Immature natural killer cell (primary cell): ENCODE results near the gene COQ2. TPM values are rescaled to one million over a fixed set of nuclear protein-coding genes. Genes with fewer than 3 reads are reported as not detected.
A peak's percentile ranks its signal among the peaks of the same experiment; 100 is the strongest.
"Not testable (repeated sequence)": the region's sequence is repeated elsewhere in the genome, so short reads cannot be mapped to it uniquely, and the experiment has no call there.

Experiments
- DNase-seq, 3 donors: peaks; one replicate each; pipeline ENCODE4 v3.0.0; 2022; ENCODE audit warnings: mixed read lengths in 1 of 3
- H3K27ac Mint-ChIP-seq, 6 donors: one replicate each; pipeline ENCODE4 v1.8.0; 2020; ENCODE audit warnings: mixed read lengths in 6 of 6, mild to moderate bottlenecking in 5 of 6, inconsistent platforms in 4 of 6, moderate library complexity in 3 of 6
- H3K27me3 Mint-ChIP-seq, 3 donors: one replicate each; pipeline ENCODE4 v1.8.0; 2020 to 2021; ENCODE audit warnings: low read depth in 3 of 3, mild to moderate bottlenecking in 3 of 3, mixed read lengths in 3 of 3, moderate library complexity in 3 of 3, inconsistent platforms in 1 of 3
- H3K36me3 Mint-ChIP-seq, 3 donors: one replicate each; pipeline ENCODE4 v1.8.0; 2020; ENCODE audit warnings: mixed read lengths in 3 of 3, inconsistent platforms in 2 of 3, mild to moderate bottlenecking in 2 of 3
- H3K4me1 Mint-ChIP-seq, 2 donors: one replicate each; pipeline ENCODE4 v1.8.0; 2020; ENCODE audit warnings: inconsistent platforms in 2 of 2, mild to moderate bottlenecking in 2 of 2, mixed read lengths in 2 of 2, moderate library complexity in 1 of 2
- H3K4me3 Mint-ChIP-seq, 5 donors: one replicate each; pipeline ENCODE4 v1.8.0; 2020; ENCODE audit warnings: mild to moderate bottlenecking in 5 of 5, mixed read lengths in 5 of 5, inconsistent platforms in 3 of 5, moderate library complexity in 3 of 5
- H3K9me3 Mint-ChIP-seq, 6 donors: one replicate each; pipeline ENCODE4 v1.8.0; 2020; ENCODE audit warnings: mild to moderate bottlenecking in 6 of 6, mixed read lengths in 6 of 6, inconsistent platforms in 4 of 6, moderate library complexity in 3 of 6
- polyA plus RNA-seq, 3 donors: library from polyadenylated mRNA; unstranded; fragments of 300-500 nt; fragmentation: Illumina TruSeq; gene quantifications; one replicate each; pipeline ENCODE4 v1.2.3, GENCODE V29; 2021

The COQ2 gene
- polyA plus RNA-seq, 3 donors from 2014 or later: 5.8 to 7.8 (median 7.5) TPM

DNA sequence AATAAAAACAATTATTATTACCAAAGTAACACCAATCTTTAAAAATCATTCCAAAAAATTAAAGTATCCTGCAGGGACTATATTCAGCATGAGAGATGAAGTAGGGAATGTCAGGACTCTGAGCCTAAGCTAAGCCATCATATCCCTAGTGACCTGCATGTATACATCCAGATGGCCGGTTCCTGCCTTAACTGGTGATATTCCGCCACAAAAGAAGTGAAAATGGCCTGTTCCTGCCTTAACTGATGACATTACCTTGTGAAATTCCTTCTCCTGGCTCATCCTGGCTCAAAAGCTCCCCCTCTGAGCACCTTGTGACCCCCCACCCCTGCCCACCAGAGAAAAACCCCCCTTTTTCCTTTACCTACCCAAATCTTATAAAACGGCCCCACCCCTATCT is 50.2 kb downstream of the COQ2 start:
- not testable (repeated sequence) for H3K9me3 Mint-ChIP-seq, H3K27ac Mint-ChIP-seq, DNase-seq, H3K27me3 Mint-ChIP-seq
- Mint-ChIP-seq H3K4me1 (peaks cover 56 to 70% of the 10 kb centered on the region in 2 donors), H3K4me3 (peak overlapping the region in 2 of 5 donors; percentile 11 to 69), H3K36me3 (peaks cover 0 to 22% (median 0%) of the 10 kb centered on the region in 3 donors)

DNA sequence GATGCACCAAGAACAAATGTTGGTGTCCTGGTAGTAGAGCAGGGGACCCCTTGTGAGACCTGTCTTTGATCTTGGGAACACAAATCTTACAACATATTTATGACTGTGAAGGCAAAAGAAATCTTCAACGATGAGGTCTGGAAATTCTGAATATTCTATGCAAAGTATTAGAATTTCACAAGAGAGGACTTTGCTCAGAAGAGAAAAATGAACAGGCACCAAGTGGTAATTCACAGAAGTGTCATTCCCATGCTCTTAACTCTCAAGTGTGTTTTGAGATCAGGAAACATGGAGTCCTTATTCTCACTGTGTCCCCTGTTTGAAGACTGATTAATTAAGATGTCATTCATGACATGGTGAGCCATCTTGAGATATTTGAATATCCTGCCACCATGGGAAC is 52.5 kb downstream of the COQ2 start:
- no peak for DNase-seq
- Mint-ChIP-seq H3K27me3 (peaks cover 0 to 6% (median 4%) of the 10 kb centered on the region in 3 donors), H3K4me1 (peaks cover 56 to 69% of the 10 kb centered on the region in 2 donors), H3K4me3 (peak overlapping the region; percentile 40 to 75 (median 66)), H3K27ac (peak overlapping the region; percentile 55 to 86 (median 80)), H3K9me3 (no peaks in the 10 kb centered on the region), H3K36me3 (peaks cover 0 to 26% (median 0%) of the 10 kb centered on the region in 3 donors)

DNA sequence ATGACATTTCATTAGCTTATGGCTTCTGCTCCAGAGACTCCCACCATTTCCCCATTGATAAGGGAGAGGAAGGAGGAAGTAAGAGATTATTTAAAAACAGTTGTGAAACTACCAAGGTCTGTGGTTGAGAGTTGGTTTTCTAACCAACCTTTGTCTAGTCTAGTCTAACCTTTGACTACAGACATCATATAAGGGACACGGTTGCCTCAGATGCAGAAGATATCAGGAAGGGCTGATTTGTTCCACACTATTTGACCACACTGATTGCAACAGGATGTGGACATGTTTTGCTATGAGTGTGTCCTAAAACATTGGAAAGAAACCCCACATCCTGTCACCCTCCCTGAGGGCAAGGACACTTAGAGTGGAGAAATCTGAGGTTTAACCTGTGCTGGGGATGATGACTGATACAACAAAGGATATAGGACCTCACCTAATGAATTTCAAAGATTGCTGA is 53.0 kb downstream of the COQ2 start:
- Mint-ChIP-seq H3K4me1 (peaks cover 58 to 69% of the 10 kb centered on the region in 2 donors), H3K27me3 (peaks cover 2 to 7% (median 6%) of the 10 kb centered on the region in 3 donors), H3K27ac (peak overlapping the region; percentile 55 to 86 (median 80)), H3K36me3 (peaks cover 0 to 26% (median 4%) of the 10 kb centered on the region in 3 donors), H3K4me3 (peak overlapping the region; percentile 40 to 75 (median 66)), H3K9me3 (no peaks in the 10 kb centered on the region)
- DNase-seq: peak; percentile 62 to 67 (median 63)

DNA sequence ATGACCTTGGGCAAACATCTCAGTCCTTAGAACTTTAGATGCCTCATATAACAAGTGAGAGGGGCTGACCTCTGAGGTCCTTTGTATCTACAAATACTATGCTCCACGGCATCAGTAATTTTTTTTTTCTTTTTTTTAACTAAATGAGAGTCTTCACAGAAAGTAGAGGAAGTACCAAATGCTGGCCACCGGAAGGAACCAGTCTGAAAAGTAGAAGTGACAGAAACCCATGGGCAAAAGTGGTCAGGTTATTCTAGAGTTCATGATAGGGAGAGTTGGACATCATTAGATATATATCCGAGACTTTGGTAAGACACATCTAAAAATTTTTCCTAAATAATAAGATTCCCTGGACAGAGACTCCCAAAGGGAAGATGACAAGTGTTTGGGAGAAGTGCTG is 53.7 kb downstream of the COQ2 start:
- Mint-ChIP-seq H3K4me3 (peak overlapping the region; percentile 40 to 75 (median 66)), H3K9me3 (no peaks in the 10 kb centered on the region), H3K27me3 (peaks cover 3 to 7% (median 6%) of the 10 kb centered on the region in 3 donors), H3K36me3 (peaks cover 0 to 23% (median 5%) of the 10 kb centered on the region in 3 donors), H3K27ac (peak overlapping the region; percentile 55 to 86 (median 76)), H3K4me1 (peaks cover 52 to 68% of the 10 kb centered on the region in 2 donors)
- DNase-seq: peak in 2 of 3 donors; percentile 27 to 38

DNA sequence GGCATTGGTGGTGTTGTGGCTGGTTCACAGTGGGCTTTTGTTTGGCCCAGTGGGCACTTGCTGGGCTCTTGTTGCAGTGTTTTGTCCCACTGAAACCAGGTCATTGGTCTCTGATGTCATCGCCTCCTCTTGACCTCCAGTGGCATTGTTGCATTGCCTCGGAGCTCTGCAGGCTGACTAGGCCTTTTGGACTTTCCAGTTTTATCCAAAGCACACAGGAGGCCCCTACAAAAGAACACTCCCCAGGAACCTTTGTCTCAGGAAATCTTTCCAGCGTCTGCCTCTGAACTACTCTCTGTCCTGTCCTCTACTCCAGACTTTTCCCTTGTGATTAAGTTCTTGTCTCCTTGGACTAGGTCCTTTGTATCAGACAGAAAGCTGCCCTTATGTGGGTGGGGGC is 54.8 kb downstream of the COQ2 start:
- Mint-ChIP-seq H3K9me3 (no peaks in the 10 kb centered on the region), H3K4me3 (peak overlapping the region in 2 of 5 donors; percentile 27 to 35), H3K27ac (no peak overlapping the region), H3K4me1 (peaks cover 44 to 66% of the 10 kb centered on the region in 2 donors), H3K36me3 (peaks cover 0 to 15% (median 9%) of the 10 kb centered on the region in 3 donors), H3K27me3 (peaks cover 3 to 6% (median 3%) of the 10 kb centered on the region in 3 donors)
- DNase-seq: no peak

DNA sequence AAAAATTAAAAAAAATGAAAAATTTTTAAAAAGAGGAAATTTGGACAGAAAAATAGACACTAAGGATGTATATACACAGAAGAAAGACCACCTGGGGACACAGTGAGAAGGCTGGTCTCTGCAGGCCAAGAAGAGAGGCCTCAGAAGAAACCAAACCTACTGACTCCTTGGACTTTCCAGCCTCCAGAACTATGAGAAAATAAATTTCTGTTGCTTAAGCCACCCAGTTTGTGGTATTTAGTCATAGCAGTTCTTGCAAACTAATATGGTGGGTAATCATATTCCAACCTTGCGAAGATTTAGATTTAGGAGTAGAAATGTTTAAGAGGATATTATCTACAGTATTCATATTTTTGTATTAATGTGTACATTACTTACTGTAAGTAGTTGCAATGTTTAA is 56.4 kb downstream of the COQ2 start:
- Mint-ChIP-seq H3K36me3 (peaks cover 0 to 15% (median 9%) of the 10 kb centered on the region in 3 donors), H3K27me3 (peaks cover 3 to 6% (median 3%) of the 10 kb centered on the region in 3 donors), H3K27ac (no peak overlapping the region), H3K4me3 (no peak overlapping the region), H3K9me3 (peaks cover 0 to under 1% (median 0%) of the 10 kb centered on the region in 6 donors), H3K4me1 (peaks cover 44 to 75% of the 10 kb centered on the region in 2 donors)
- DNase-seq: no peak

DNA sequence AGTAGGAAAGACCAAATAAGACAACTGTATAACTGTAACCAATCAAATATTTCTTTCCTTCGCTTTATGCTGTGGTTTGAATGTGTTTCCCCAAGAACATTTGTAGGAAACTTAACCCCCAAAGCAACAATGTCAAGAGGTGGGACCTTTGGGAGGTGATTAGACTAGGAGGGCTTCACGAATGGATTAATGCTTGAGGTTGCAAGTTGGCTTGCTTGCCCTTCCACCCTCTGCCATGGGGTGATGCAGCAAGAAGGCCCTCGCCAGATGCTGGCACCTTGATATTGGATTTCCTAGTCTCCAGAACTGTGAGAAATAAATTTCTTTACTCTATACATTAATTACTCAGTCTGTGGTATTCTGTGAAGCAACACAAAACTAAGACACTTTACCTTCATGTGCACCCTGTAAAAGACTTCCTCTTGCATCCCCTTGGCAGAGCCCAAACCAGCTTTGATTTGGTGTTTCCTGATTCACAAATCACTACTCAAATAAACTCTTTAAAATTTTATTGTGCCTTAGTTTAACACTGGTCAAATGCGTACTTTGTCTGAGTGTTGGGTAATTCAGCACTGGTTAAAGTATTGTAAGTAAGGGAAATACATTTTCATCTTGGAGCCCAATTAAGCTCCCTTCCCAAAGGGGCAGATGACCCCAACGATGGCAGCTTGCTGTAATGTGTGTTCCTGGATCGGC is 59.9 kb downstream of the COQ2 start:
- Mint-ChIP-seq H3K9me3 (peaks cover 0 to 2% (median 0%) of the 10 kb centered on the region in 6 donors), H3K4me3 (peak overlapping the region in 3 of 5 donors; percentile 10 to 27 (median 21)), H3K27me3 (peaks cover 0 to 3% (median 3%) of the 10 kb centered on the region in 3 donors), H3K27ac (peak overlapping the region in 2 of 6 donors; percentile 6 to 24), H3K4me1 (peaks cover 48 to 75% of the 10 kb centered on the region in 2 donors), H3K36me3 (peaks cover 0 to 9% (median 7%) of the 10 kb centered on the region in 3 donors)
- DNase-seq: no peak

DNA sequence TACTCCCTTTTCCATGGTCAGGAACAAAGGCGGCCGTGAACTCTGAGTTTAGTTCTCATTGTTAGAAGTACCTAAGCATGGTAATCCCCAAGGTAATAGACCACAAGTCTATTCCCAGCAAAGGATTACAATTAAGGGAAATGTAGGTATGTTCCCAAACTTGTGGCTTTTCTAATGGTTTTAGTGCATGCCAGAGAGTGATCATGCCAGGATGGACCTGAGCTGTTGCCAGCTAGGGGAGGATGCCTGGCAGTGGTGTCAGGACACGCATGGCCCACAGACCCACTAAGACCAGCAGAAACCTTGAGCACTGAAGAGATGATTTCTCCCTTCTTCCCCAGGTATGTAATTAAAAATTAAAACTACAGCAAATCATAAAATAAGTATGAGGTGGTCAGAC is 60.8 kb downstream of the COQ2 start:
- H3K9me3 Mint-ChIP-seq: peaks cover 0 to 2% (median 0%) of the 10 kb centered on the region in 6 donors
- peaks cover 56 to 81% of the 10 kb centered on the region in 2 donors for H3K4me1 Mint-ChIP-seq
- H3K4me3 Mint-ChIP-seq: peak overlapping the region in 1 of 5 donors; percentile 27
- no peak for DNase-seq
- H3K27ac Mint-ChIP-seq: no peak overlapping the region
- peaks cover 0 to 9% (median 3%) of the 10 kb centered on the region in 3 donors for H3K36me3 Mint-ChIP-seq
- H3K27me3 Mint-ChIP-seq: peaks cover 0 to 3% (median 3%) of the 10 kb centered on the region in 3 donors

DNA sequence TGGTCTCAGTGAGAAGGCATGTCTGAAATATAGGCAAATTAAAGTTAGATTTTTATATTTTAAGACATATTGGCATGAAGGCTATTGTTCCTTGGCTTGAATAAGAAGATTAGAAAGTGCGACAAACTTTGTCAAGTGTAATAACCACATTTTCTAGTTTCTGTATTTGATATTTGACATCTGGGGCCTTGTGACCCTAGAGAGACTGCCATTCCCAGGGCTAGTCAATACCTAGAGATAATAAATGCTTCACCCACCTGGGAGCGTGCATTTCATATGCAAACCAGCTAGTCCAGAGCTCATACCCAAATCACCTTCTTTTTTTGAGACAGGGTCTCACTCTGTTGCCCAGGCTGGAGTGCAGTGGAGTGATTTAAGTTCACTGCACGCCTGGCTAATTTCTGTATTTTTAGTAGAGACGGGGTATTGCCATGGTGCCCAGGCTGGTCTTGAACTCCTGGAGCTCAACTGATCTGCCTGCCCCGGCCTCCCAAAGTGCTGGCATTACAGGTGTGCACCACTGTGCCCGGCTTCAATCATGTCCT is 62.6 kb downstream of the COQ2 start:
- Mint-ChIP-seq H3K36me3 (peaks cover 0 to 8% (median 0%) of the 10 kb centered on the region in 3 donors), H3K4me3 (peak overlapping the region; percentile 22 to 68 (median 39)), H3K27ac (peak overlapping the region; percentile 61 to 88 (median 80)), H3K27me3 (peaks cover 5 to 8% (median 6%) of the 10 kb centered on the region in 3 donors), H3K9me3 (peaks cover 0 to 2% (median 0%) of the 10 kb centered on the region in 6 donors), H3K4me1 (peaks cover 74 to 96% of the 10 kb centered on the region in 2 donors)
- no peak for DNase-seq

DNA sequence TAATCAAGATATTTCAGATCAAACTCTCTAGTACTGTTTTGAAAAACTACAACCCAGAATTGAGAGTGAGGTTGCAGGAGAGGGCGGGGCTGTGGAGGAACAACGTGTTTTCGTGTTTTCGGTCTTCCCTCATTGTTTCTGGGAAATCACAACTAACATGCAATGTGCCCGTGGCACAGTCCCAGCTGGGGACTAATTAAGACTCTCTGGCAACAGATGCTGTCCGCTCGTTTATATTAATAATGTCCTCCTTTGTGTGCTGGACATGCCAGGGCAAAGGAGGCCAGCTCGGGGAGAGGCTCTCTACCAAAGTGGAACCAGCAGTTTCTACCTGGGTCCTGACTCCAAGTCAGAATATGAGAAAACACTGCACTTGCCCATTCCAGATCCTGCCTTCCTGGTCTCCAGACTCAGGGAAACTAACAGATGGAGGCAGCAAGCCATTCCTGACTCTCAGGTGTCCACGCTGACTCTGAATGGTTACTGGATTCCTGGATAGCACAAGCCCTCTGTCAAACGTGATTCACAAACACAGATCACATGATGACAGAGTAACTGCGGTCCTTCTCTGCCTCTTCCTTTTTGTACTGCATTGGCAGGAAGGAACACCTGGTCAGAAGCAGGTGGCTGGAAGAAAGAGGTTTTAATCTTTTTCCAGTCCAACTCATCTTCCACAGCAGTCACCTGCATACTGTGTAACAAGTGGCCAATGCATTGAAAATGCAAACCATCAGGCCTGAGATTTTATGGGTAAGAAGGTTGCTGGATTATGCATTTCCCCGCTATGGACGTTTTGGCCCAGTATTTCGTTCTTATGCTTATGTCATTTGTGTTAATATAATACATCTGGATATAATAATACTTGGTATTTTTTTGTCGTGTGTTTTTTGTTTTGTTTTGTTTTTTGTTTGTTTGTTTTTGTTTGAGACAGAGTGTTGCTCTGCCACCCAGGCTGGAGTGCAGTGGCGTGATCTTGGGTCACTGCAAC is 65.0 kb downstream of the COQ2 start:
- H3K27ac Mint-ChIP-seq: peak overlapping the region; percentile 85 to 98 (median 93)
- peaks cover 0 to 2% (median 0%) of the 10 kb centered on the region in 6 donors for H3K9me3 Mint-ChIP-seq
- DNase-seq: peak in 1 of 3 donors; percentile 19
- H3K4me1 Mint-ChIP-seq: peaks cover 89 to 100% of the 10 kb centered on the region in 2 donors
- H3K36me3 Mint-ChIP-seq: no peaks in the 10 kb centered on the region
- peaks cover 3 to 7% (median 5%) of the 10 kb centered on the region in 3 donors for H3K27me3 Mint-ChIP-seq
- peak overlapping the region; percentile 22 to 78 (median 64) for H3K4me3 Mint-ChIP-seq

DNA sequence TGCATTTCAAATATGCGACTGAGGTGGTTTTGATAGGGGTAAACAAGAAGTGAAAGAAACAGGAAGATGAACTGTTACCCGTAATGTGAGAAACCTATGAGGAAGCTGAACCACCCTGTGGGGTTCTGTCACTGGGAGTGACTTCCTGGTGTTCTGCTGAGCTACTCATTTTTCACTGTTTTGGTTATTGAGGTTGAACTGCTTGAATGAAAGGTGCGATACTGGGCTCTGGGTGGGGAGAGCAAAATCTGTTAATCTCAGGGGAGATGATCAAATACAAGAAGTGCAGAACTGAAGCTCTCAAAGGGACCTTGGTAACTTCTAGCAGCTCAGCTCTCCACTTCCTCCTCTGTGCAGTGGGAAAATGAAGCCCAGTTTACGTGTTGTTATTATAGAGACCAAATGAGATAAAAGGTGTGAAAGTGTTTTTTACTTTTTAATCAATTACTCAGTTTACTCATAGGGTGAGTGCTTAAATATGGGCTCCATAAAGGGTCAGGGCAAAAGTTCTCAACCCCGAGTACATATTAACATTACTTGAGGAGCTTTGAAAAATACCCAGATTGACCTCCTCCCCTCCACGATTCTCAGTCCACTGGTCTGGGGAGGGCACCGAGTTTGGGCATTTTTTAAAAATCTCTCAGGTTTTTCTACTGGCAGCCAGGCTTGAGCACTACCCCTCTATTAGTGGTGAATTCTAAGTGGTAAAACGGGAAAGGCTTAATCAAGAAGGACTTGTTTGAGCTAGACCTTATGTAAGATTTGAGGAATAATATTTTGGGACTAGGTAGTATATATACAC is 66.7 kb downstream of the COQ2 start:
- peak overlapping the region; percentile 22 to 78 (median 52) for H3K4me3 Mint-ChIP-seq
- no peaks in the 10 kb centered on the region for H3K36me3 Mint-ChIP-seq
- peaks cover 3 to 7% (median 5%) of the 10 kb centered on the region in 3 donors for H3K27me3 Mint-ChIP-seq
- peak overlapping the region; percentile 85 to 98 (median 93) for H3K27ac Mint-ChIP-seq
- no peaks in the 10 kb centered on the region for H3K9me3 Mint-ChIP-seq
- peaks cover 95 to 97% of the 10 kb centered on the region in 2 donors for H3K4me1 Mint-ChIP-seq
- peak; percentile 91 to 92 (median 91) for DNase-seq

DNA sequence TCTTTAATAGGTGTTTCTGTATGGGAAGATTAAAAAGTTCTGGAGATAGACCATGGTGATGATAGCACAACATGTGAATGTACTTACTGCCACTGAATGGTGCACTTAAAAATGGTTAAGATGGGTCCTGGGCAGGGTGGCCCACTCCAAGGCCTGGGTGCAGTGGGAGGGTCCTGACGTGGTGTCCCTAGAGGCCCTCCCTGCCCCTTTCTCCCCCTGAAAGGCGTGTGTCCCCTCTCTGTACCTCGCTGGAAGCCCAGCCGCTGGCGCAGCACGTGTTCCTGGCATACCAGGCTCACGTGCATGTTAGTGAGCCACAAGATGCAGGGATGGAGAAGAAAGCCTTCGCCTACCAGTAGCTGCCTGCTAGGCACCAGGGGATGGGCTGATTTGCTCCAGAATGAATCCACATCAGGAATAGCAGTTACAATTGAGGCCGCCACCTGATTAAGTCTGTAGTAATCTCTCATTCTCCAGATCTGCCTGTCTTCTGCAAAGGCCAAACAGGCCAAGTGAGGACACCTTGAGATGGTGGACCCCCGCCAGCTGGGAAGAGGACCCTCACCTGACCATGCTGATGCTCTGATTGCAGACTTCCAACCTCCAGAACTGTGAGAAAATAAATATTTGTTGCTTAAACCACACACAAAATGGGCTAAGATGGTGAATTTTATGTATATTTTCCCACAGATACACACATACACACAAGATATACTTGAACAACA is 67.5 kb downstream of the COQ2 start:
- Mint-ChIP-seq H3K36me3 (peaks cover 0 to 3% (median 0%) of the 10 kb centered on the region in 3 donors), H3K27me3 (peaks cover 5 to 7% (median 7%) of the 10 kb centered on the region in 3 donors), H3K27ac (peak overlapping the region; percentile 85 to 98 (median 93)), H3K4me1 (peaks cover 95 to 97% of the 10 kb centered on the region in 2 donors), H3K9me3 (peaks cover 0 to 2% (median 0%) of the 10 kb centered on the region in 6 donors), H3K4me3 (peak overlapping the region; percentile 22 to 78 (median 52))
- DNase-seq: peak; percentile 29 to 52 (median 39)
